ENCODE measurements around the gene TDRD10.

Gene TDRD10

DNA sequence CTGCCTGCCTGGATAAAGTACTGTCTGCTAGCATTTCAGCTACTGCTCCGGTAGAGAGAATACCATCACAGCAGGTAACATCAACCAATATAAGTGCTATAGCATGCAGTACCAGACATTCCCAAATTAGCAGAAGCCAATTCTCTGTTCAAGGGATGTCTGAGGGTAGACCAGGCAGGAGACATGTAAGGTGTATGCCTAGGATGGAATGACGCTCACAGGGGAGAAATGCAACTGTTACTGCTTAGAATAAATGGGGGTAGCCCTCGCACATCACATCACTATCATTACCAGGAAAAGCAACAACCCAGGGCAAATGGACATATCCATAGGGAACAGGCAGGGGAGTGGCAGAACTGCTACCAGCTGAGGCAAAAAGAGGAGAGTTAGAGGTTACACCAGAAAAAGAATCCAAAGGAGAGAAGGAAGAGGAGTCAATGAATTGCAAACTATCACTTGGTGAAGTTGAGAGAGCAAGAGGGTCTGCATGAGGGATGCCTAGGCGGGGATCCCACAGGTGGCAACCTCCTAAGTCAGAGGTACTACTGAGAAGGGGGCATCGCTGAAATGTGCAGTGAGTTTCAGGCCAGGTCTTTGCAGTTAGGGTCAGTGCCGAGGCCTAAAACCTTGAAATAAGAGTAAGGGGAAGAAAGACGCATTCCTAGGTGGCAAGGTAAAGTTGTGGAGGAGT is 55.4 kb downstream of the TDRD10 start:
- DNase-seq, result no peak

GRCh38 chr1:154557939-154558719 is 56.1 kb downstream of the TDRD10 start, which contains the start of gene UBE2Q1:
Gene UBE2Q1, minus strand, starts transcription at chr1:154558662. Its CDS starts 109 bp downstream, at chr1:154558553.
- DNase-seq, result no peak

DNA sequence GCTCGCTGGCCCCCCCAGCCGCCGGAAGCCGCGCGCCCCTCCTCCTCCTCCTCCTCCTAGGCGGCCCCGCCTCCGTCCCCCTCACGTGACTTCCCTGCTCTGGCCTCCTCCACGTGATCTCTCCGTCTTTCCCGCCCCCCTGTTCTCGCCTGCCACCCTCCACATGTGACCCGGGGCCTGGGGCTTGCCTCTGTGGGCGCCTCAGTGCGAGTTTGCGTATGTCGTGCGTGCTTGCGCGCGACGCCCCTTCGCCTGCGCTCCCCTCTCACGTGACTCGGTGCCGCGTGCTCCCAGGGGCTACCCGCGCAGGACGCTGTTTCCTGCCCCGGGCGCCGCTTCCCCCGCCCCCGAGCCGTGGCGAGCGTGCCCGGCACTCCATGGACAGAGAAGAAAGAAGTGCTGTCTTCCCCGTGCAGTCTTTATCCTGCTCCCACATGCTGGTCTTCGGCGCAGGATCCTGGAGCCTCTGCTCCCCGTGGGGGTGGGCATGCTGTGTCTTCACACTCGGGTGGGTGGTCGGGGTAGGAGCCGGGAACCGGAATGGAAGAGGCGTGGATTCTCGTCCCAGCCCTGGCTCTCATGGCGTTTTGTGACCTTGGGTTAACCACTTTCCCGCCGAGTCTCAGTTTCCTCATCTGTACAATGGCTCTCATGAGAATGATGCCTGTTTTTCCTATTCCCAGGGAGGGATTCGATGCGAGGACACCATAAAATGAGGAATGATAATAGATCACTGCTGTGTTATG is 56.9 kb downstream of the TDRD10 start:
- peak; percentile 99 for DNase-seq

DNA sequence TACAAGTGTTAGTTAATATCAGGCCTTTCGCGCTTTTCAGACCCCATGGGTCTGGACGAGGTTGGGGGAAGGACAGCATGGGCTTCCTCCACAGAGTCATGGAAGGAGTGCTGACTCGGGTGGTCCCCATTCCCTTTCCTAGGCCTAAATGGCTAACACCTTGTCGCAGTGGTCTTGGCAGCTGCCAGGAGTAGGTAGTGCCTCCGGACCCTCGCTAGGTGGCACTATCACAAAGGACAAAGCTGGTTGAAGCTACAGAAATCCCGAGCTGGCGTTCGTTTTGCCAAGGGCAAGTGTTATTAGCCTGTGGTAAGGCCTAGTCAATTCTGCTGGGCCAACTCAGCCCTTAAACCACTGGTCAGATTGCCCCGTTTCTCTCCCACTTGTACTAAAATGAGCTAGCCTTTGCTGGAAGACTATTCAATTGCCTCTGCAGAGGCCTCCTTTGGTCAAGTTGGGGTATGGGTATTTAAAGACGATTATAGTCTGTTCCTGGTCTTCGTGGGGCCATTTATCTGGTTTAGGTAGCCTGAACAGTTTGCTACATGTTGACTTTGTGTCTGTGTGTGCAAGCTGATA is 57.5 kb downstream of the TDRD10 start:
- peak; percentile 95 for DNase-seq

DNA sequence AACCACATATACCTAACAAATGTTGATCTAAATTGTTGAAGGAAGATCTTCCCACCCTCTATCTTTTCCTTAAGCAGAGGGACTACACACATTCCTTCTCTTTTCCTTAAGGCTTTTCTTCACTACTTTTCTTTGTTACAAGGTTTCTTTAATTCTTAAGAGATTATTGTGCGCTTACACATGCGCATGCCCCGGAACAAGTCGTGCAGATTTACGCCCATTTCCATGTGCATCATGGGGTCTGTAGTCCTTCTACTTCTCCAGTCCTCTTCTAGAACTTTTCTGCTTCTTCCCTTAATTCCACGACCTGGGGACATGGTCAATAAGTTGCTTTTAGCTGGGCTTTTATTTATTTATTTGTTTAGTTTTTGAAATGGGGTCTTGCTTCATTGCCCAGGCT is 63.9 kb downstream of the TDRD10 start:
- no peak for DNase-seq

DNA sequence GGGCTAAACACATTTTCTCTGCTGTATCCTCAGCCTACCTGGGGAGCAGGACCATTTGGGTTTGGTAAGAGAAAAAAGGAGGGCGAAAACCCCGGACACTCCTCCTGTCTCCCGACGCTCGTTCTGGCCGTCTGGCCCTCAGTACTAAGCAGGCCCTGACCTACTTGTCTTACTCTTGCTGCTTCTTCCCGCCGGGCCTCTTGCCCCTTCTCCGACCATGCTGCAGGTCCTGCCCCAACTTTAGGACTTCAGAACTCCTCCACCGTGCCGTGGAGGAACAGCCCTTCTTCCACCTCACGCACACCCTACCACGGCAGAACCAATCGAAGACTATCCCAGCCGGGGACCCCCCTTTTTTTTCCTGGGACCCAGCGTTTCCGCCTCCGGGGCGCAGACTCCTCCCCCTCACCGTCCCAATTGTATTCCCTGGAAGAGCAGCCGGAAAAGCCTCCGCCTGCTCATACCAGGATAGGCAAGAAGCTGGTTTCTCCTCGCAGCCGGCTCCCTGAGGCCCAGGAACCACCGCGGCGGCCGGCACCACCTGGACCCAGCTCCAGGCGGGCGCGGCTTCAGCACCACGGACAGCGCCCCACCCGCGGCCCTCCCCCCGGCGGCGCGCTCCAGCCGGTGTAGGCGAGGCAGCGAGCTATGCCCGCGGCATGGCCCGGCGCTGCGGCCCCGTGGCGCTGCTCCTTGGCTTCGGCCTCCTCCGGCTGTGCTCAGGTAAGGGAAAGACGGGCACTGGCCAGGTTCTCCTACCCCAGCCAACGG is 65.6 kb downstream of the TDRD10 start, which contains the start of gene CHRNB2:
Gene CHRNB2 (plus strand): TSS at position 393 of the 771 bp plus-strand sequence. CDS start 267 bp downstream, at position 660.
- DNase-seq, result peak; percentile 85

GRCh38 chr1:154568157-154568815 is 66.3 kb downstream of the TDRD10 start:
- no peak for DNase-seq

- no peak for DNase-seq
These were observed 69.4 kb downstream of the TDRD10 start for GRCh38 chr1:154571244-154571963.

GRCh38 chr1:154571964-154572288 is 69.9 kb downstream of the TDRD10 start:
- DNase-seq, result no peak

DNA sequence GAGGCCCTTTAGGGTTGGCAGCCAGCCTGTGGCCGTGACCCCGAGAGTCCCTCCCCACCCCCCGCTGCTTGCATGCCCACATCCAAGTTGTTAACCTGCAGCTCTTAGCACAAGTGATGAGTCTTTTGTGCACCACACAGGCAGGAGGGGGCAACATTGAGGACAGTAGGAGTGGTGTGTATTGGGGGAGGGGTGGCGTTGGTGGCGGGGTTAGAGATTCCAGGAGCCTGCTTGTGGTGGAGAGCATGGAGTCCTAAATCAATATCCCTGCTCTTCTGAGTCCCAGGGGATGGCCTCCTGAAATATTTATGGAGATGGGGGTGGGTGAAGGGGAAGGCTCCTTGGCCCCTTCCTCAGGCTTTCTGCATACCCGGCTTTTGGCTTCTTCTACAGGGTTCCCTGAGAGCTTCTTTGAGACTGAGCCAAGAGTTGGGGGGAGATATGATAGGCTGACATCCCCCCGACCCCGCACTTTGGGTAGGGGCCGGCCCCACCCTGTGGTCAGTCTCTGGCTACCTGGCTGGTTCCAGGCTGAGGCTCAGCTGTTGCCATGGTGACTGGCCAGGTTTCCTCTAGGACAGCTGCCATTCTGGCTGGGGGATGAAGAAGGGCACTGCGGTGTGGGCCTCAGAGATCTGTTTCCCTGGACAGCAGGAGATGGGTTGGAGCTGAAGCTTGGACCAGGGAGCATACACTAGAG is 70.6 kb downstream of the TDRD10 start:
- DNase-seq, result no peak

- no peak for DNase-seq
These were observed 71.1 kb downstream of the TDRD10 start for GRCh38 chr1:154573168-154573510.

GRCh38 chr1:154574716-154575115 is 72.7 kb downstream of the TDRD10 start:
- DNase-seq, result peak; percentile 88

DNA sequence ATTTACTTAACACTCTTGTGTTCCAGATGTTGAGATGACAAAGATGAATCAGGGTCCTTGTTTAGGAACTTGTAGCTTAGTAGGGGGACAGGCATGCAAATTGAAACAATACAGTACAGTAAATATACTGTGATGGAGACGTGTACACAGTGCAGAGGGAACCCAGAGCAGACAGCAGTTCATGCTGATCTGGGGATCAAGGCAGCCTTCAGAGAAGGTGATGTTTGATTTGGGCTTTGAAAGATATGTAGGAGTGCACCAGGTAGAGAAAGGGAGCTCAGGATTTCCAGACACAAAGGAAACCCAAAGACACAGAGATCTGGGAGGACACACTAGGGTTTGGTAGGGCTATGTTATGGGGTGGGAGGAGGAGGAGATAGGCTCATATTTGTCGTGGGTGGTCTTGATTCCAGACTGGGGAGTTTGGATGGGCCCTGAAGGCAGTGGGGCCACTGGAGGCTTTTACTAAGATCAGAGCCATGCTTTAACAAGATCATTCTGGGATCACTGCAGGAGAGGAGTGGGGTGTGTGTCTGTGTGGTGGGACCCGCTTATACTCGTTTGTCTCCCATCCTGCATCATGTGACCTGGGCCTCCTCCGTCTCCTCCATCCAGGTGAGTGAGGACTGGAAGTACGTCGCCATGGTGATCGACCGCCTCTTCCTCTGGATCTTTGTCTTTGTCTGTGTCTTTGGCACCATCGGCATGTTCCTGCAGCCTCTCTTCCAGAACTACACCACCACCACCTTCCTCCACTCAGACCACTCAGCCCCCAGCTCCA is 73.3 kb downstream of the TDRD10 start:
- DNase-seq, result no peak

DNA sequence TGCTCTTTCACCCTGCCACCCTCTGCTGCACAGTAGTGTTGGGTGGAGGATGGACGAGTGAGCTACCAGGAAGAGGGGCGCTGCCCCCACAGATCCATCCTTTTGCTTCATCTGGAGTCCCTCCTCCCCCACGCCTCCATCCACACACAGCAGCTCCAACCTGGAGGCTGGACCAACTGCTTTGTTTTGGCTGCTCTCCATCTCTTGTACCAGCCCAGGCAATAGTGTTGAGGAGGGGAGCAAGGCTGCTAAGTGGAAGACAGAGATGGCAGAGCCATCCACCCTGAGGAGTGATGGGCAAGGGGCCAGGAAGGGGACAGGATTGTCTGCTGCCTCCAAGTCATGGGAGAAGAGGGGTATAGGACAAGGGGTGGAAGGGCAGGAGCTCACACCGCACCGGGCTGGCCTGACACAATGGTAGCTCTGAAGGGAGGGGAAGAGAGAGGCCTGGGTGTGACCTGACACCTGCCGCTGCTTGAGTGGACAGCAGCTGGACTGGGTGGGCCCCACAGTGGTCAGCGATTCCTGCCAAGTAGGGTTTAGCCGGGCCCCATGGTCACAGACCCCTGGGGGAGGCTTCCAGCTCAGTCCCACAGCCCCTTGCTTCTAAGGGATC is 74.0 kb downstream of the TDRD10 start:
- no peak for DNase-seq

DNA sequence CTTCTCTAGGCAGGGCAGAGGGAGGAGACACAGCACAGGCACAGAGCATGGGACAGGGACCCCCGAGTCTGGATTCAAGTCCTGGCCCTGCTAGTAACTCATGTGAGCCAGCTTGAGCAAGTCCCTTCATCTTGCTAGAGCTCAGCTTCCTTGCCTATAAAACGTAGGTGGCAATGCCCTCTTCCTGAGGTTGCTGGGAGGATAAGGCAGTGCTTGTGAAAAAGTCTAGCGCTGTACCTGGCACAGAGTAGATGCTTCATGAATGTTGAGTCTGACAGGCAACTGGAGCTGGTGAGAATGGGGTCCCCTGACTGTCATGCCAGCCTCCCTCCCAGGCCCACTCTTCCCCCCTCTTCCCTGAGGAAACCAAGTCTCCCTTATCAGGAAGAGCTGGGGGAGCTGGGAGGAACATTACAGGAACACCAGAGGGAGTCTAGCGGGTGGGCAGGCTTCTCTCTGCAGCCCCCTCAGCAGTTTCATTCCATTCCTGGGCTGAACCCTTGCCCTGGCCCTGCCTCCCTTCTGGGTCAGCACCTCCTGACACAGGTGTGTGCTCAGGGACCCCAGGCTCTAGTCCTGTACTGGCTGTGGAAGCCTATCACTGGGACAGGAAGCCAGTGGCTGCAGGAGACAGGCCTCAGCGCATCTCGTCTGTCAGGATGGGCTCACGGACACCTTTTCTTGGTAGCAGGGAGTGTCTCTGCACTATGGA is 75.5 kb downstream of the TDRD10 start:
- no peak for DNase-seq

DNA sequence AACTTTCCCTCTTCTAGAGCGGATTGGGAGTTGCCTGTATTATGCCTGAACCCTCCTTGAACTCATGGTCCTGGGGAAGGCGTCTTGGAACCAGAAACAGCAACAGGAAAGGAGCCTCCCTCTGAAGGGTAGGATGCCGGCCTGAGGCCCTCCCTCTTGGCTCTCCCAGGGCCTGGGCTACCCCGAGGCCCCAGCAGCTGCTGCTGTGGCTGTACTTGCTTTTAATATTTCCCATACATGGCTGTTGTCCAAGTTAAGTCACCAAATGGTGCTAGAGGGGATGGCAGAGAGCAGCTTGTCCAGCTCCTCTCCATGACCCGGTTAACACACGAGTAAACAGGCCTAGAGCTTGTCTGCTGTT is 76.0 kb downstream of the TDRD10 start:
- DNase-seq, result no peak

GRCh38 chr1:154579374-154579773 is 77.4 kb downstream of the TDRD10 start:
- DNase-seq, result no peak

GRCh38 chr1:154581766-154582165 is 79.7 kb downstream of the TDRD10 start:
- no peak for DNase-seq

DNA sequence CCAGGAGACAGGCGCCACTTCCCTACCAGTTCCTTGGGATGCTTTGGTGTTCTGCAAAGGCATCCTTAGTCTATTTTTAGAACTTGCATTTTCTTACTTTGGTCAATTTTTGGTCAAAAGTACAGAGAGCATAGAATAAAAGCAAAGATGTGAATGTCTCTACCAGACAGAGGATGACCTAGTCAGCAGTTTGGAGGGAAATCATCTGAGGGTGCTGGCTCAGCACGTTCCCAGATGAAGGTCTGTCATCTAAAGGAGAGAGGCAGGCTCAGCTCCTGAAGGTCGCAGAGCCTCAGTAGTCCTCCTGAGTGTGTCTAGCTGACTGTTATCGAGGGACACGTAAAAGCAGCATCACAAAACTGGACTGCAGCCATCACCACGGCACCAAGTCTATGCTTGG is 80.9 kb downstream of the TDRD10 start:
- DNase-seq, result no peak

Measured in NCI-H1105 treated with DMSO at 0.1 percent for 48 hours (cell line).